A204.1 (cell line): ENCODE results near the gene TSSK2.

Source experiments
- FAIRE-seq: peaks from 2 replicates; lab custom pipeline; 2012; peaks lifted over from hg19 to GRCh38; lab: Jason Lieb, UNC

Gene TSSK2

DNA sequence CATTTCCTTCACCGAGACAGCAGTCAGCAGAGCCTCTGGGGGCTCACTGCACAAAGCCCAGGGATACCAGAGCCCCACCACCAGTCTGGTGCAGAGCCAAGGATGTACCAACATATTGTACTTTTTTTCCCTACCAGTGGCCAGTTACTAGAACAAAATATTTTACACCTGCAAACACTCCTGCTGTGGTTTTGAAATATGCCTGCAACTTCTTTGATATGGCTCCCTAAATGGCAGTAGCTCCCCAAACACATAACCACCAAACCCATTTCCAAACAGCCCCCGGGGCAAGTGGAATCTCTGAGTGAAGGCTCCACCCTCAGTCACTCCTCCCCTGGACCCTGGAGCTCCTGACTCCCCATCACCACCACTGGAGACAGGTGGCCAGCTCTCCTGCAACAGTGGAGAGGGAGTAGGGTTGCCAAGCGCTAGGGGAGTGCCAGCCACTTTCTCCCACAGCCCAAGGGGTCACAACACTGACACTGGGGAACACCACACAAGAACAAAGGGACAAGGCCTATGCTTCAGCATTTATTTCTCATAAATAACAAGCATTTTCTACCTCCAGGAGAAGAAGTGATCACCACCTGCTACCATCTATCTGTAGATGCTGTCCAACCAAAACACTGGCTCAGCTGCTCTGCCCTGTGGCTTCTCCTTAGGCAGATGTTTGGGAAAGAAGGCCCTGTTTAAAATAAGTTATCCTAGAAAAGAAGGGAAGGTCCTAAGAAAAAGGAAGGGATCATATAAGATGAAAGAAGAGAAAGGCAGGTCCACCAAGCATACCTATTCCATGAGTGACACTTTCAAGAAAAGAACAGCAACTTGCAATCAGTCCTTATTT lies 24.0 kb upstream of the TSSK2 start:
- no peak for FAIRE-seq

DNA sequence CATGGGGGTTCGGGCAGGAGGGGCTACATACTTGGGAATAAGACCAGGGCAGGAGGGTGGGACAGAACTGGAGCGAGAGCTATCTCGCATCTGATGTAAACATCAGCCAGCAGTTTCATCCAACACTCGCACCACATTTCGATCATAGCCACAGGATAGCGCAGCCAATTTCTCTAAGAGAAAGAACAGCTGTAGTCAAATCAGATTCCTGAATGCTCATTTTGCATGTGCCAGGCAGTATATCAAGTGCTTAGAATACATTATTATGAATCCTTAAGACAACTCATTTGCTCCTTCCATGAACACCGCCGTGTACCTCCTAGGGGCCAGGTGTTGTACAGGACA lies 23.4 kb upstream of the TSSK2 start:
- no peak for FAIRE-seq

- no peak for FAIRE-seq
Measured at GRCh38 chr22:19108807-19109197, 22.3 kb upstream of the TSSK2 start.

DNA sequence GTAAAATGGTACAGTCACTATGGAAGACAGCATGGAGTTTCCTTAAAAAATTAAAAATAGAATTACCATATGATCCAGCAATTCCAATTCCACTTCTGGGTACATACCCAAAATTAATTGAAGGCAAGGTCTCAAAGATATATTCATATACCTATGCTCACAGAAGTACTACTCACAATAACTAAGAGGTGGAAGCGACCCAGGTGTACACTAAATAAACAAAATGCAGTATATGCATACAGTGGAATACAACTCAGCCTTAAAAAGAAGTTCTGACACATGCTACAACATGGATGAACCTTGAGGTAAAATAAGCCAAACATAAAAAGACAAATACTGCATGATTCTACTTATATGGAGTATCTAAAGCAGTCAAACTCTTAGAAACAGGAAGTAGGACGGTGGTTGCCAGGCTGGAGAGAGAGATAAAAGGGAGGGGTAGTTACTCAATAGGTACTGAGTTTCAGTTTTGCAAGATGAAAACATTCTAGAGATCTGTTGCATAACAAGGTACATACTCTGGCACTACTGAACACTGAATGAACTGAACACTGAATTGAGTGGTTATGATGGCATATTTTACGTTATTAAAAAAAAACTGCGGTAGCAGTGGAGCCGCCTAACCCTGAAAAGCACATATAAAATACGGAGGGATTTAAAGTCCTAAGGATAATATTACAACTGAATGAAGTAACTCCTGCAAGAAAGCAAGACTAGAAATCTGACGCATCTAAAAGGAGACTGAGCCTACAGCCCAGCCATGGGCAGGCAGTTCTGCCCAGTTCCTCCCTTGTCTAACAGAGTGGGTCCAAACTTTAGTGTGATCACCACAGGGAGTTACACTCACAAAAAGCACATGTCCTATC lies 21.7 kb upstream of the TSSK2 start:
- no peak for FAIRE-seq

- FAIRE-seq, result no peak
Measured at GRCh38 chr22:19110064-19110458, 21.0 kb upstream of the TSSK2 start.

DNA sequence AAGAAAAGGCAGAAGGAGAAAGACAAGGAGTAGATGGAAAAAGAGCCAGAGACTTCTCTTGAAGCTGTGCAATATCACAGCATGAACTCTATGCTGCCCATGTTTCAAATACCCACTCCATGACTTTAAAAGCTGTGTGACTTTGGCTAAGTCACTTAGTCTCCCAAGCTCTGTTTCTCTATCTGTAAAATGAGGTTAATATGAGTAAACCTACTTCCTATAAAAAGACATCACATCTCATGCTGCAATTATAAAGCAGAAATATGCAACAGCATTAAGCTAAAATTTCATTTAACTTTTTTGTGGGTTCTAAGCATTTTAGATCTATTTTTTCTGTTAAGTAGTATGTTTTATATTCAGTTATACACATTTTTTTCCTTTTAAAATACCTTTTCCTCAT lies 20.5 kb upstream of the TSSK2 start:
- FAIRE-seq, result no peak

DNA sequence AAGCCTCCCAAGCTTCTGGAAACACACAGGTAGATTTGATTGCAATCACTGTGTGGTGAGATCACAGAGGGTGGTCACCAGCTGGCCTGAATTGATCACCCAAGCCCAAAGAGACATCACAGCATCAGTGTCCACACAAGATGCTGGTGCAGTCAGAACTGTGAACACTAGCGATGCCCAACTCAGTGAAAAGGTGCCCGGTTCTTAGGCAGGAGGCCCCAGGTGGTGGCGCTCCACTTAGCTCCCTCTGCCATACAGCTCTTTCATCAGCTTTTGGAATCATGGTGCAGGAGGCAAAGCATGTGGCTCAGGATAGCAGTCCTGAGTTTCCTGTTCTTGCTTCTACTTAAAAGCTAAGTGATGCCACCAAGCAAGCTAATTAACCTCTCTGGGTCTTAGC lies 20.0 kb upstream of the TSSK2 start:
- no peak for FAIRE-seq

- no peak for FAIRE-seq
Measured at GRCh38 chr22:19111584-19111983, 19.5 kb upstream of the TSSK2 start.

DNA sequence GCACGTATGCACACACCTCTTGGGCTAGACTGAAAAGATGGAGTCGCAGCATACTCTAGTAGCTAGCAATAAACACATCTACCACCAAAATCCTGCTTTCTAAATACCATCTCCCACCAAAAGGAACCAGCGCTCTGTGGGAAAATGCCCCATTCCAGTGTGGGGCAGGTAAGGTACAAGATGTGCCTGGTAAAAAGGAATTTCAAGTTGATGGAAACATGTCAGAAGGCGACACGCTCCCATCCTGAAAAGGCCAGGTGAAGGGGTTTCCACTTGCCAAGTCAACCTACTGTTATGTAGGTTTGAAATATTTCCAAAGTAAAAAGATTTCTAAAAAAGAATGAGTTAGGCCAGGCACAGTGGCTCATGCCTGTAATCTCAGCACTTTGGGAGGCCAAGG lies 17.7 kb upstream of the TSSK2 start:
- no peak for FAIRE-seq

GRCh38 chr22:19114984-19115552 lies 16.0 kb upstream of the TSSK2 start:
- no peak for FAIRE-seq

- no peak for FAIRE-seq
Measured at GRCh38 chr22:19115628-19116027, 15.5 kb upstream of the TSSK2 start.

DNA sequence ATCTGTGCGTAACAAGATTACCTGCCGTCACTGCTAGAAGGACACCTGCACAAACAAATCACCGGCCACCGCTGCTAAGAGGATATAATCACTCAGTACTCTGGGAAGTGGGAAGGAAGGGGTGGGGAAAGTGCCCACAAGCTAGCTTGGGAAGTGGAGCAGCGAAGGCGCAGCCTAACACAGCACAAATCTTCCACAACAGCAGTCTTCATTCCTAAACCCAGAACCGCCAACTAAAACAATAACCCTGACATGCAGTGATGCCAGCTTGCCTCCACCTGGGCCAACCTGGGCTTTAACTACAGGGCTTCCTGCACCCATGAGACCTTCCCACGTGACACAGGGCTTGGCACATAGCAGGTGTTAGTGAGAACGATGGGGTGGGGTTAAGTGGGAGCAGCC lies 14.0 kb upstream of the TSSK2 start:
- no peak for FAIRE-seq

- no peak for FAIRE-seq
Measured at GRCh38 chr22:19118329-19118880, 12.7 kb upstream of the TSSK2 start.

- no peak for FAIRE-seq
Measured at GRCh38 chr22:19119949-19120348, 11.2 kb upstream of the TSSK2 start.

DNA sequence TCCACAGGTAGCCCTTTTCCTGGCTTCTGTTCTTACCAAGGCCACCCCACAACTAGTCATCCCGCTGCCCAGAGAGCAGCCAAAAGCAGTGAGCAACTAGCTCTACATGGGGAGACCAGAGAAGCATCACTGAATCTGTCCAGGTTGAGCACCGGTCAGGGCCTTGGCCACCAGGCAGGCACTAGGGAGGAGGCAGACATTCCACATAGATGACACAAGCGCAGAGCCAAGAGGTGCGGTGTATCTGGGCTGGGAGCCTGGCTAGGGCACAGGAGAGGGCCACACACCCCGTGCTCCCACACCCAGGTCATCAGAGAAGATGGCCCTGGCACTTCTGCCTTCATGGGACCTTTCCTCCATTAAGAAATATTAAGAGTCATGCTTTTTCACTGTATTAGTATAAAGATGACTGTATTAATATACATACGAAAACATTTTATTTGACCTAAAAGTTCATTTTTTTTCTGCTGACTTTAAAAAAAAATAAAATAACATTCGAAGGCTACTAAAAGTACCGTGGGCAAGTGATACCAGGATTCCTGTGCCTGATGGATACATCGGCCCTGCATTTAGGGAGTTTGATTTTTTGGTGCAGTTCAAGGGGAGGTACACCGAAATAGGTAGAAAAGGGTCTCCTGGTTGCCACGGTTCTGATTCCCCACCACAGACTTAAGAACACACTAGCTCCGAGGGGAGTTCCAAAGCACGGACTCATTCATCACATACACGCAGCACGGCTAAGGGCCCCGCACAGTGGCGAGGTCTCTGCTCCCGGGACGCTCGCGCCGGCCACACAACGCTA lies 10.1 kb upstream of the TSSK2 start:
- no peak for FAIRE-seq

- no peak for FAIRE-seq
Measured at GRCh38 chr22:19121631-19122142, 9.4 kb upstream of the TSSK2 start.

DNA sequence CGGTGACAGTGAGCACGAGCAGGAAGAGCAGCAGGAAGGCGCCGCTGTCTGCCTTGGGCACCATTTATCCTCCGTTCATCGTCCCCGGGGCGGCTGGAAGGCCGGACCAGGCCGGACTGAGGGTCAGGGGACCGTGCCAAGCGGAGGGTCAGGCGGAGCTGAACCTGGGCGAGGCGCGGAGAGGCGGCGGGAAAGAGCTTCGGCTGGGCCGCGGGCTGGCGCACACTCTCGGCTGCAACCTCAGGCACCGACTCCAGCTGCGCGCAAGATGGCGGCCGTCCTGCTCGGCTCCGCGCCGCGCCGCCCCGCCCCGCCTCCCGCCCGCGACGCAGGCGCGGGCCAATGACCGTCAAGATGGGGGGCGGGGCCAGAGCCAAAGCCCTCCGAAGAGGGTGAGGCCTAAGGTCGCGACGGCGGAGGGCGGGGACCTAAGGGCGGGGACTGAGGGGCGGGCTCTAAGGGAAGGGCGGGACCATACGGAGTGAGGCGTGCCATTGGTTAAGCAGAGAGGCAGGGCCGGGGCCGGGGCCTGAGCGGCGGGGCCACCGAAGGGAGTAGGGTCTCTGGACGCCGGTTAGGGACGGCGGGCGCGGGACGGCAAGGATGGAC lies 8.9 kb upstream of the TSSK2 start, which contains the start of gene DGCR2:
DGCR2 (minus strand) TSS at position 270 of the 609 bp plus-strand sequence; CDS start at position 64, 206 bp downstream.
- FAIRE-seq, result no peak

DNA sequence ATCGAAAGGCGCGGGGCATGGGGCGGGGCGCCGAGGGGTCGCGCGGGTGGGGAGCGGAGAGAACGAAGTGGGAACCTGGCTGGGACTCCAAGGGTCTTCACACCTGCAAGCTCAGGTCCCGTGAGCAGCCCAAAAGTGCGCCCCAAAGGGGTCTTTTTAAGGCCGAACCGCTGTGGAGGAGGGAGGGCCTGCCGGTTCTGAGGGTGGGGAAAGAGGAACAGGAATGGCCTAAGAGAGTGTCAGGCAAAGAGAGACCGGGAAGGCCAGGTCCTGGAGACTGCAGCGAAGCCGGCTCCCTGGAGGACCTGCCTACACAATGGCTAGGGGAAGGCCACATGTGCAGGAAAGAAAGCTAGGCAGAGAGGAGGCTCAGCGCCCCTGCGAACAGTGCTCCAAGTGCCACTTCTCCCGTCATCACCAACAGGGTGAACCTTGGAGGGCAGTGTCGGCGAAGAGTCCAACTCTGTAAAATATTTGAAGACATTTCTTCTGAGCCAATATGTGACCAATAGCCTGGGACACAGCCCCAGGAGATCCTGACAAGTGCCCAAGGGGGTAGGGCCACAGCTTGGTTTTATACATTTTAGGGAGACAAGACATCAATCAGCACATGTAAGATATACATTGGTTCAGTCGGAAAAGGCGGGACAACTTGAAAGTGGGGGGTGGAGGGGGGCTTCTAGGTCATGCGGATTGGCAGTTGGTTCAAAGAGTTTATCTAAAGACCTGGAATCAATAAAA lies 8.2 kb upstream of the TSSK2 start:
- no peak for FAIRE-seq

DNA sequence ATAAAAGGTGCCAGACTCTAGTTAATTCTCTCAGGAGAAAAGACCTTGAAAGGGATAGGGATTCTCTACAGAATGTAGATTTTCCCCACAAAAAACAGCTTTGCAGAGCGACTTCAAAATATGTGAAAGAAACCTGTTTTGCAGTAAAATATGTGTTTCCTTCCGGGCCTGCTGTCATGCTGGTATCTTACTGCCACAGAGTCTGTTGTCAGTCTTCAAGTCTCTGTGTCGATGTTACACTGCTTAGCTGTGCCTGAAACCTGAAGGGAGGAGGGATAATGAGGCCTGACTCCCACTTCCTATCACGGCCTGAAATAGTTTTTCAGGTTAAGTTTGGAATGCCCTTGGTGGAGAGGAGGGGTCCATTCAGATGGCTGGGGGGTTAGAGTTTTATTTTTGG lies 7.2 kb upstream of the TSSK2 start:
- FAIRE-seq, result no peak

DNA sequence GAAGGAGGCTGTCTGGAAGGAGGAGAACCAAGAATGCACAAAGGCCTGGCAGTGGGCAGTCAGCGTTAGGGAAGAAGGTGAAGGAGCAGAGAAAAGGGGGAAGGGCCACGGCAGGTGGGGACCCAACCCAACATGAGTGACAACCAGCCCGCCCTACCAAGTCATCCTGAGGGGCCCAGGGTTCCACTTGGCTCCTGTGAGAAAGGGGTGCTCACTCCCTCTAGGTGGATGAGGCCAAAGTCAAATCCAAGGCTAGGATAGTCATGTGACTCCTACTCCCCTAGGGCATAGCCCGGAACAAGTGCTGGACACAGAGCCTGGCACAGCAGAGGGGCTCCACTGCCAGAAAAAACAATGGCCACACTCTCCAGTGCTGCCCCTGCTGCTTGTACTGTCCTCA lies 6.7 kb upstream of the TSSK2 start:
- no peak for FAIRE-seq

GRCh38 chr22:19125011-19125410 lies 6.1 kb upstream of the TSSK2 start:
- no peak for FAIRE-seq
